H9 (cell line): Measurements from ENCODE around the gene DOCK2. TPM values are rescaled to one million over a fixed set of nuclear protein-coding genes. Genes with fewer than 3 reads are reported as not detected.

Experiments
- DNase-seq: peaks from one replicate; pipeline ENCODE4 v3.0.0-alpha.2; 2017
- H2AFZ ChIP-seq: one replicate; pipeline ENCODE4 v1.6.1; 2013; ENCODE audit warnings: mild to moderate bottlenecking, low read length, control low read depth, moderate library complexity
- H2AK5ac ChIP-seq: 2 replicates; pipeline ENCODE4 v1.6.1; 2013; ENCODE audit warnings: low read length, control low read depth, mixed read lengths; ENCODE audit not compliant: insufficient read length
- H2BK120ac ChIP-seq: one replicate; pipeline ENCODE4 v1.6.1; 2013; ENCODE audit warnings: low read depth, mild to moderate bottlenecking, low read length, control low read depth, inconsistent platforms; ENCODE audit not compliant: poor library complexity, severe bottlenecking
- H2BK12ac ChIP-seq: 2 replicates; pipeline ENCODE4 v1.6.1; 2013; ENCODE audit warnings: low read length, control low read depth, mixed read lengths, low read depth; ENCODE audit not compliant: insufficient read length
- H2BK15ac ChIP-seq: 2 replicates; pipeline ENCODE4 v1.6.1; 2013; ENCODE audit warnings: low read depth, low read length, control low read depth
- H2BK20ac ChIP-seq: one replicate; pipeline ENCODE4 v1.6.1; 2013; ENCODE audit warnings: low read depth, mild to moderate bottlenecking, low read length, control low read depth, inconsistent platforms; ENCODE audit not compliant: poor library complexity, severe bottlenecking
- H2BK5ac ChIP-seq: 2 replicates; pipeline ENCODE4 v1.6.1; 2013; ENCODE audit warnings: low read length, control low read depth, mixed read lengths; ENCODE audit not compliant: insufficient read length
- H3K14ac ChIP-seq: 2 replicates; pipeline ENCODE4 v1.6.1; 2013; ENCODE audit warnings: low read length, control low read depth; ENCODE audit not compliant: insufficient read depth
- H3K18ac ChIP-seq: 2 replicates; pipeline ENCODE4 v1.6.1; 2013; ENCODE audit warnings: low read depth, mild to moderate bottlenecking, mixed read lengths, low read length, control low read depth; ENCODE audit not compliant: insufficient read length
- H3K23ac ChIP-seq: 2 replicates; pipeline ENCODE4 v1.6.1; 2013; ENCODE audit warnings: low read length, control low read depth, mixed read lengths, low read depth; ENCODE audit not compliant: insufficient read length
- H3K23me2 ChIP-seq: 2 replicates; pipeline ENCODE4 v1.6.1; 2013; ENCODE audit warnings: low read depth, mild to moderate bottlenecking, mixed read lengths, low read length, control low read depth; ENCODE audit not compliant: insufficient read length, poor library complexity, severe bottlenecking
- H3K27ac ChIP-seq: 2 replicates; pipeline ENCODE4 v1.5.1; 2013; ENCODE audit warnings: low read length, control low read depth, mixed read lengths, low read depth; ENCODE audit not compliant: insufficient read length
- H3K27me3 ChIP-seq: 2 replicates; pipeline ENCODE4 v1.6.1; 2013; ENCODE audit warnings: low read length, control low read depth, inconsistent platforms; ENCODE audit not compliant: insufficient read depth
- H3K4ac ChIP-seq: 2 replicates; pipeline ENCODE4 v1.6.1; 2013; ENCODE audit warnings: low read depth, mild to moderate bottlenecking, control low read depth, inconsistent platforms, low read length, moderate library complexity
- H3K4me1 ChIP-seq: 2 replicates; pipeline ENCODE4 v1.6.1; 2013; ENCODE audit warnings: low read length, control low read depth, inconsistent platforms; ENCODE audit not compliant: insufficient read depth
- H3K4me2 ChIP-seq: 2 replicates; pipeline ENCODE4 v1.6.1; 2013; ENCODE audit warnings: low read length, control low read depth, mixed read lengths; ENCODE audit not compliant: insufficient read length, insufficient read depth
- H3K56ac ChIP-seq: 2 replicates; pipeline ENCODE4 v1.6.1; 2013; ENCODE audit warnings: low read depth, mild to moderate bottlenecking, mixed read lengths, low read length, control low read depth; ENCODE audit not compliant: insufficient read length
- H3K79me1 ChIP-seq: 2 replicates; pipeline ENCODE4 v1.6.1; 2013; ENCODE audit warnings: low read depth, mild to moderate bottlenecking, moderate library complexity, low read length, control low read depth, inconsistent platforms; ENCODE audit not compliant: insufficient read depth, poor library complexity, severe bottlenecking
- H3K79me2 ChIP-seq: 2 replicates; pipeline ENCODE4 v1.6.1; 2013; ENCODE audit warnings: low read length, control low read depth, inconsistent platforms; ENCODE audit not compliant: insufficient read depth
- H3K9ac ChIP-seq: 2 replicates; pipeline ENCODE4 v1.6.1; 2013; ENCODE audit warnings: low read length, control low read depth, mixed read lengths; ENCODE audit not compliant: insufficient read length; ENCODE audit errors: extremely low read depth
- H3K9me3 ChIP-seq: one replicate; pipeline ENCODE4 v1.6.1; 2013; ENCODE audit warnings: low read depth, low read length, inconsistent platforms; ENCODE audit not compliant: control insufficient read depth
- H3T11ph ChIP-seq: one replicate; pipeline ENCODE4 v1.6.1; 2013; ENCODE audit warnings: mild to moderate bottlenecking, low read length, control low read depth, inconsistent platforms
- H4K20me1 ChIP-seq: one replicate; pipeline ENCODE4 v1.6.1; 2013; ENCODE audit not compliant: control insufficient read depth, insufficient read length, insufficient read depth
- H4K5ac ChIP-seq: 2 replicates; pipeline ENCODE4 v1.6.1; 2013; ENCODE audit warnings: low read depth, mild to moderate bottlenecking, mixed read lengths, low read length, control low read depth; ENCODE audit not compliant: insufficient read length
- H4K8ac ChIP-seq: replicated peaks from 2 replicates; pipeline ENCODE4 v1.6.1; 2013; ENCODE audit warnings: low read length, control low read depth, mixed read lengths, low read depth; ENCODE audit not compliant: insufficient read length
- H4K91ac ChIP-seq: 2 replicates; pipeline ENCODE4 v1.6.1; 2013; ENCODE audit warnings: low read depth, mild to moderate bottlenecking, moderate library complexity, mixed read lengths, low read length, control low read depth; ENCODE audit not compliant: insufficient read length
- H3K27ac Mint-ChIP-seq, 3 experiments: 2 replicates in 2 of 3; 3 replicates in 1 of 3; pipeline ENCODE4 v1.8.0; 2020 to 2021; ENCODE audit warnings: mixed read lengths in 3 of 3, mild to moderate bottlenecking in 1 of 3, moderate library complexity in 1 of 3
- H3K27me3 Mint-ChIP-seq: 2 replicates; pipeline ENCODE4 v1.8.0; 2021; ENCODE audit warnings: low read depth, mild to moderate bottlenecking, moderate library complexity, mixed read lengths
- H3K36me3 Mint-ChIP-seq, 3 experiments: 2 replicates in 2 of 3; 3 replicates in 1 of 3; pipeline ENCODE4 v1.8.0; 2020 to 2021; ENCODE audit warnings: low read depth in 3 of 3, mixed read lengths in 3 of 3; ENCODE audit not compliant: insufficient read depth in 1 of 3
- H3K4me1 Mint-ChIP-seq, 2 experiments: 2 replicates each; pipeline ENCODE4 v1.8.0; 2020; ENCODE audit warnings: mixed read lengths in 2 of 2
- H3K4me3 Mint-ChIP-seq, 2 experiments: 2 replicates in 1 of 2; 3 replicates in 1 of 2; pipeline ENCODE4 v1.8.0; 2020 to 2021; ENCODE audit warnings: mild to moderate bottlenecking in 2 of 2, mixed read lengths in 2 of 2, moderate library complexity in 1 of 2
- H3K9me3 Mint-ChIP-seq, 2 experiments: 2 replicates in 1 of 2; 3 replicates in 1 of 2; pipeline ENCODE4 v1.8.0; 2020; ENCODE audit warnings: mild to moderate bottlenecking in 2 of 2, mixed read lengths in 2 of 2, moderate library complexity in 1 of 2
- CTCF ChIP-seq: fragments of 200-600 bp; sonication (generic); conservative IDR thresholded peaks from 3 replicates; pipeline ENCODE4 v1.8.0; 2021; ENCODE audit warnings: antibody characterized with exemption, mild to moderate bottlenecking
- WGBS: extraction: QIAGEN DNeasy Blood & Tissue Kit; methylation state at CpG from one replicate; pipeline ENCODE4 v1.1.7; 2013; ENCODE audit warnings: missing lambda C conversion rate, low lambda C conversion rate, mixed read lengths; ENCODE audit not compliant: insufficient read length; ENCODE audit errors: extremely low coverage; 5-methylcytosine and 5-hydroxymethylcytosine counted together
- total RNA-seq: library from RNA; stranded (reverse); gene quantifications from 2 replicates; pipeline ENCODE4 v1.2.1, GENCODE V29; 2021

The DOCK2 gene
- total RNA-seq, 1 experiment from 2014 or later, result 7.8 TPM

DNA sequence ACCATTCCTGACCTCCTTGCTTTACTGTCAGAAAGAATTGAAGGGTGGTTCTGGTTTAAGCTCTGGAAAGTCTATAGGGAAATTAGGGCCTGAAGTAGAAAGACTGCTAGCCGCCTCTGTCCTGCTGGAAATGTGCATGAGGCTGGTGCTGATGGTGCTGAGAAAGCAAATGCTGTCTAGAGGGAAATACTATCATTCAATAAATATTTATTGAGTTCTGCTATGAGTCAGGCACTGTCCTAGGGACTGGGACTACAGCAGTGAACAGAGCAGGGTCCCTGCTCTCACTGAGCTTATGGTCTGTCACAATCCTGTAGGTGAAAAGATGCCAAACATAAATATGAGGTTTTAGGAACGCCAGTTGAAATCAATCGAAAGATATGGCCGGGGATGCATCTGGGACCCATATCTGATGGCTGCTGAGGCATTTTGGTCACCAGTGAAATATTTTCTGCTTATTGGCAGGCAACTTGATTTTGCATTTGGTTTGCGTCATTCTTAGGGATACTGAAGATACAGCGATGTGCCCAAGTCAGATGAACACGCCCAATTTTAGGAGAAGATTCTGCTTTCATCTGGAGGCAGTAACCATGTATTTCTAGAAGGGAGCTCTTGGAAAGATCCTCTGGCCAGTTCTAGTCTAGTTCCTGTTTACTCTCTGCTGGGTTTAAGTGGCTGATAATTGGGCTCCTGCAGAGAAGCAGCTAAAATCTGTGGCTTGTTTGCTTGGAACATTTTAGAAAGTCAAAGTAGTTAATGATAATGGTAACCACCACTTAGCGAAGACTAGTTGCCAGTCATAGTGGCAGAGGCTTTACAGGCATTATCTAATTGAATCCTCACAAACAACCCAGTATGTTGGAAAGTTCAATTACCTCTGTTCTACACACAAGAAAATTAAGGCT, 269.9 kb downstream of the DOCK2 start:
- TF ChIP-seq CTCF, result no peak
- Histone ChIP-seq H3K4me1 (no peaks in the 10 kb centered on the region), H3K23ac (no peak overlapping the region), H3K9me3 (no peaks in the 10 kb centered on the region), H3K23me2 (no peaks in the 10 kb centered on the region), H2AFZ (no peak overlapping the region), H4K20me1 (no peaks in the 10 kb centered on the region), H2BK15ac (no peak overlapping the region), H3K79me2 (no peaks in the 10 kb centered on the region), H2AK5ac (no peak overlapping the region), H3K27ac (no peak overlapping the region), H2BK5ac (no peak overlapping the region), H2BK20ac (no peak overlapping the region), H4K91ac (no peak overlapping the region), H2BK120ac (no peak overlapping the region), H3T11ph (no peak overlapping the region), H3K4me2 (no peak overlapping the region), H2BK12ac (no peak overlapping the region), H3K9ac (no peak overlapping the region), H3K14ac (no peak overlapping the region), H3K56ac (no peak overlapping the region), H4K8ac (no peak overlapping the region), H3K4ac (no peak overlapping the region), H4K5ac (no peak overlapping the region), H3K79me1 (no peaks in the 10 kb centered on the region), H3K27me3 (no peaks in the 10 kb centered on the region), H3K18ac (no peak overlapping the region)
- WGBS, result no CpG with 5 or more reads among the region's 8 CpGs
- Mint-ChIP-seq H3K4me1 (peaks cover 12 to 13% of the 10 kb centered on the region in 2 experiments), H3K4me3 (no peak overlapping the region), H3K27ac (no peak overlapping the region), H3K9me3 (no peaks in the 10 kb centered on the region), H3K27me3 (no peaks in the 10 kb centered on the region), H3K36me3 (no peaks in the 10 kb centered on the region)
- DNase-seq, result no peak
